LNCaP clone FGC (cell line): ENCODE results near the gene LRTM2.
"Not testable (repeated sequence)": the region's sequence is repeated elsewhere in the genome, so short reads cannot be mapped to it uniquely, and the experiment has no call there.

Experiments used
- DNase-seq: peaks from one replicate; pipeline ENCODE4 v3.0.0-alpha.2; 2011; ENCODE audit warnings: low read depth
- H3K4me3 ChIP-seq: 2 replicates; pipeline ENCODE4 v1.5.1; 2011; ENCODE audit warnings: mild to moderate bottlenecking, low read depth, low read length, control low read depth
- TF ChIP-seq, protein P1 (sequence below): IDR thresholded peaks from 2 replicates; pipeline ENCODE4 v1.5.1; 2012; ENCODE audit warnings: mild to moderate bottlenecking; ENCODE audit not compliant: control insufficient read depth, insufficient read depth; ENCODE audit errors: extremely low read depth

The LRTM2 gene

DNA sequence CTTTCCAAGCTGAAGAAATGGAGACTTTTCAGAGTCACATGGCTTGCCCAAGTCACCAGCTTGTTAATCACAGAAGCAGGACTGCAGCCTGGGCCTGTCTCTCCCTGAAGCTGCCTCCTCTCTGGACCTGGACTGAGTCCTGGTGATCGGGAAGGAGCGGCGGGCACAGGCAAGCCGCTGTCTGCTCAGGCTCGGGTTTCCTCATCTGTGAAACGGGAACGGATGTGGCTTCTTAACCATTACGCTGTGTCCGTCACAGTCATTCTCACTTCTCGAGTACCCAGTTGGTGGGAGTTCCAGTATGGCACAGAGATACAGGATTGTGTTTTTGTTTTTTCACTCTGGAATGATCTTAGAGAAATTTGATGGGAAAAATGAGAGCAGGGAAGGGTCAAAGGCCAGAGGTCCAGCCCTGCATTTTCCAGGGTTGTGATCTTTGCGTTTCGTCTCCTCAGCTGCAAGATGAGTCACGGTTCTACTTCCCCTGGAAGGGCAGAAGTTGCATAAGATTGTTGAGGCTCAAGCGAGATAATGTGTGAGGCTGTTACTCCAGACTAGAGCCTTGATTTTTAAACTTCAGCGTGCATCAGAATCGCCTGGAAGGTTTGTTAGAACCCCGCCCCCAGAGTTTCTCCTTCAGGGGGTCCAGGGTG is 7.6 kb upstream of the LRTM2 start:
- TF ChIP-seq, protein P1, sequence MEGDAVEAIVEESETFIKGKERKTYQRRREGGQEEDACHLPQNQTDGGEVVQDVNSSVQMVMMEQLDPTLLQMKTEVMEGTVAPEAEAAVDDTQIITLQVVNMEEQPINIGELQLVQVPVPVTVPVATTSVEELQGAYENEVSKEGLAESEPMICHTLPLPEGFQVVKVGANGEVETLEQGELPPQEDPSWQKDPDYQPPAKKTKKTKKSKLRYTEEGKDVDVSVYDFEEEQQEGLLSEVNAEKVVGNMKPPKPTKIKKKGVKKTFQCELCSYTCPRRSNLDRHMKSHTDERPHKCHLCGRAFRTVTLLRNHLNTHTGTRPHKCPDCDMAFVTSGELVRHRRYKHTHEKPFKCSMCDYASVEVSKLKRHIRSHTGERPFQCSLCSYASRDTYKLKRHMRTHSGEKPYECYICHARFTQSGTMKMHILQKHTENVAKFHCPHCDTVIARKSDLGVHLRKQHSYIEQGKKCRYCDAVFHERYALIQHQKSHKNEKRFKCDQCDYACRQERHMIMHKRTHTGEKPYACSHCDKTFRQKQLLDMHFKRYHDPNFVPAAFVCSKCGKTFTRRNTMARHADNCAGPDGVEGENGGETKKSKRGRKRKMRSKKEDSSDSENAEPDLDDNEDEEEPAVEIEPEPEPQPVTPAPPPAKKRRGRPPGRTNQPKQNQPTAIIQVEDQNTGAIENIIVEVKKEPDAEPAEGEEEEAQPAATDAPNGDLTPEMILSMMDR, result no peak
- DNase-seq, result no peak
- no peak overlapping the region for H3K4me3 ChIP-seq

DNA sequence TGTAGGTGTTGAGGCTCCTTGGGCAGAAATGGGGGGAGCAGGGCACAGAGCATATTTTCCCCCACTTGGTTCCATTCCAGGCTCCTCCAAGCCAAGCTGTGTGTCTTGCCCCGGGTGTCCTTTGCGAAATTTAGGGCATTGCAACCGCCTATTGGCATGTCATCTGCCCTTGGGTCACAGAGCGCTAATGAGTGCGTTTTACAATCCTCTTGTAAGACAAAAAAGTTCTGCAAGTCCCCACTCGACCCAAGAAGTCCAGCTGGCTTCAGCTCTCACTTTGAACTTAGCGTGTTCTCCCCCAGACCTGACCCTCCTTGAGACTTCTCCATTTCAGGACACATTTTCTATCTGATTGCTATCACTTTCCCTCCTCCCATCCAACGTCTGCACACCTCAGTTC is 6.1 kb upstream of the LRTM2 start:
- no peak for DNase-seq
- TF ChIP-seq, protein P1, result no peak
- no peak overlapping the region for H3K4me3 ChIP-seq

DNA sequence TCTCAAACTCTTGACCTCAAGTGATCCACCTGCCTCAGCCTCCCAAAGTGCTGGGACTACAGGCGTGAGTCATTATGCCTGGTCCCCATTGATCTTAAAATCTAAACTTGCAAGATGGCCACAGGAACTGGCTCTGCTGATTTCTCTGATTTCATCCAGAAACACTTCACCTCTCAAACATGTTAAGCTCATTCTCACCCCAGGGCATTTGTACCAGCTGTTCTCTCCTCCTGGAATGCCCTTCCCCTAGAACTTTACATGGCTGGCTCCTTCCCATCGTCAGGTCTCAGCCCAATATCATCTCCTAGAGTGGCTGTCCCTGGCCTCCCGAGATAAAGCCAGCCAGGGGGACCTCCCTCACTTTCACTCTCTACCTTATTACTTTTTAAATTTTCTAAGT is 5.3 kb upstream of the LRTM2 start:
- TF ChIP-seq, protein P1, result no peak
- no peak overlapping the region for H3K4me3 ChIP-seq
- no peak for DNase-seq

DNA sequence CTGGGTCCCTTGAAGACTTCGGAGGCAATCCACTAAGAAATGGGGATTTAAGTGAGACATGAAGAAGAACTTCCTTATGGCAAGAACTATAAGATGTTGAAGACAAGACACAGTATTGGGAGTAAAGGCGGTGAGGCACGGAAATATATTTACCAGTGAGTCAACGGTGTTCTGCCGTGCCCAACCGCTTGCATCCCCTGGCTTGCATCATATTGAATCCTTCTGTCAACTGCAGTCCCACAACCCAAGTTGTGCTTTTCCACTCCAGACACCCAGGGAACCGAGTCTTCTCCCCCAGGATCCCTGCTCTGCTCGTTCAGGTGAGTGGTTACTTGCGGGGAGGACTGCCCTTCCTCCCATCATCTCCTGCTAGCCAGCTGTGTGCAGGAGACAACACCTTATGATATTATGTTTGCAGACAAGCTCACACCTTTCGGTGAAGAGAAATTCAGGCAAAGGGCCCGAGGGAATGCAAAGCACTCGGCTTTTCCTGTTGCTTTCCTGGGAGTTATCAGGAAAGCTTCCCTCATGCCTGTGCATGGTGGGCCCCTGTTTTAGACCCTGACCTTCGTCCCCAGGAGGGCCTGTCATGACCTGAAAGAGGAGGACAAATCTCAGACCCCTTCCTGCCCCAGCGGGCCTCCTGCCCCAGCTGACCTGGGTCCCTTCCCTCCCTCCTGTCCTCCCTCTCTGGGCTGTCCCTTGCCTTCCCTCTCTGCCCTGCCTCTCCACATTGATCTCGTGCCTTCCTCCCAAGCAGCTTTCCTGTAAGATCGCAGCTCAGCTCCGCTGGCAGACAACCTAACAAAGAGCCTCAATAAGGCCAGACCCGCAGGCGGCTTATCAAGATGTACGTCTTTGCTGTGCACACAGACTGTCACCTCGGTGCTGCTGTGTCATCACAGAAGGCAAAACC is 4.3 kb upstream of the LRTM2 start:
- no peak overlapping the region for H3K4me3 ChIP-seq
- TF ChIP-seq, protein P1, result no peak
- DNase-seq, result no peak

DNA sequence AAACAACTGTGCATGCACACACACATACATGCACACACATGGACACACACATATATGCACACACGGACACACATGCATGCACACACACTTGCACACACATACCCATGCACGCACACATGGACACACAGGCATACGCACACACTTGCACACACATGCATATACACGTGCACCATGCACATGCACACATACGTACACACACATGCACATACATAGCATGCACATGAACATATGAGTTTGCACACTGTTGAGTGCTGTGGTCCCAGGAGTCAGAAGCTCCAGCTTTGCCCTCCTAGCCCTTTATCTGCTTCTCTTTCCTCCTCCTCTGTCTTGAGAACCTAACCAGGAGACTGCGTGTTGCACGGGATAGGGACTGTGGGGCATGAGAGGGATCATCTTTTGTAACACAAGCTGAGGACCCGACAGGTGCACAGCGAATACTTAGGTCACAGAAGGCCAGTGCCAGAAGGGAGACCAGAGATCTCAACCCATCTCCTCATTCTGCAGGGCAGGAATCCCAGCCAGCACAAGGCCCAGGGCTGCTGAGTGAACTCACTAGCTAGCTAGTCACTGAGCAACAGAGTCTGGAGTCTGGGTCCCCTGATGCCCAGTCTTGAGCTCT is 3.5 kb upstream of the LRTM2 start:
- DNase-seq, result no peak
- no peak overlapping the region for H3K4me3 ChIP-seq
- TF ChIP-seq, protein P1, result no peak

DNA sequence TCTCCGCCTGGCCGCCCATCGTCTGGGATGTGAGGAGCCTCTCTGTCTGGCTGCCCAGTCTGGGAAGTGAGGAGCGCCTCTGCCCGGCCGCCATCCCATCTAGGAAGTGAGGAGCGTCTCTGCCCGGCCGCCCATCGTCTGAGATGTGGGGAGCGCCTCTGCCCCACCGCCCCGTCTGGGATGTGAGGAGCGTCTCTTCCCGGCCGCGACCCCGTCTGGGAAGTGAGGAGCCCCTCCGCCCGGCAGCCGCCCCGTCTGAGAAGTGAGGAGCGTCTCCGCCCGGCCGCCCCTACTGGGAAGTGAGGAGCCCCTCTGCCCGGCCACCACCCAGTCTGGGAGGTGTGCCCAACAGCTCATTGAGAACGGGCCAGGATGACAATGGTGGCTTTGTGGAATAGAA is 2.4 kb upstream of the LRTM2 start:
- not testable (repeated sequence) for DNase-seq, H3K4me3 ChIP-seq

DNA sequence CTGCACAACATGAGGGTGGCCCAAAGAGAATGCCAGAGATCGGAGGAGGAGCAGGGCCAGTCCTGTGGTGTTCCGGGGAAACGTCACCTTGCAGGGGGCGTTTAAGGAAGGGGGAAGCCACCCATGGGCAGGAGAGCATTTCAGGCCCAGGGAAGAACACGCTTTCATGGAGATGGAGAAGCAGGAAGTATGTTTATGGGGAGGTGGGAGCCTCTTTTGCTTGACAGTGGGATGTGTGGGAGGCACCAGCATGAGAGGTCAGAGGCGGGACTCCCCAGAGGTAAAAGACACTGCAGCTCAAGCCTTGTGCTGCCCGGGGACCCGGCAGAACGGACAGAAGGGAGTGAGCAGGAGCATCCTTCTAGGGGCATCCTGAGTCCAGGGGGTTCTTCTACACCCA is 1.3 kb upstream of the LRTM2 start:
- DNase-seq, result no peak
- TF ChIP-seq, protein P1, result no peak
- no peak overlapping the region for H3K4me3 ChIP-seq
